ENCODE results near the gene DLEC1. TPM values are rescaled to one million over a fixed set of nuclear protein-coding genes. Genes with fewer than 3 reads are reported as not detected.

DLEC1 gene
- total and polyA plus RNA-seq, 9 of the 15 experiments (the other 6 are each of a cell fraction or from before 2014, with no cell fraction given) = 0.07 to 0.08 TPM; not detected in 7

GRCh38 chr3:38137615-38138348, 98.8 kb downstream of the DLEC1 start (continued):
- TF ChIP-seq MEIS2 (IDR thresholded peaks at IDR 0.05; ENCODE audit: partially characterized antibody) = no peak
- TF ChIP-seq MAFG (tag; conservative IDR thresholded peaks at IDR 0.05) = no peak
- no peak for TF ChIP-seq YY1 (IDR thresholded peaks at IDR 0.05; ENCODE audit: borderline replicate concordance in 1 of 3, control insufficient read depth in 1 of 3, extremely low read depth in 1 of 3, insufficient read depth in 3 of 3, insufficient read length in 1 of 3, insufficient replicate concordance in 2 of 3, low read depth in 1 of 3, low read length in 2 of 3)
- TF ChIP-seq IRF1 (CRISPR knock-in tag; IDR thresholded peaks at IDR 0.05; ENCODE audit: borderline replicate concordance) = no peak
- no peak for TF ChIP-seq TSC22D4 (tag; IDR thresholded peaks at IDR 0.05)
- TF ChIP-seq TARDBP (IDR thresholded peaks at IDR 0.05) = 0 out of 2 replicates have a peak, but pooled peaks have one; percentile 5
- TF ChIP-seq ZNF609 (CRISPR knock-in tag; IDR thresholded peaks at IDR 0.05; ENCODE audit: borderline replicate concordance) = peak; percentile 72; the same call in 1 of the 2 replicates
- TF ChIP-seq NFYB (IDR thresholded peaks at IDR 0.05; ENCODE audit: extremely low read depth, insufficient read length) = no peak
- no peak for TF ChIP-seq ADNP (tag; IDR thresholded peaks at IDR 0.05)
- TF ChIP-seq ARID2 (IDR thresholded peaks at IDR 0.05) = no peak
- peak; percentile 24; the same call in 1 of the 2 replicates for TF ChIP-seq ZNF24 (IDR thresholded peaks at IDR 0.05)
- no peak for TF ChIP-seq GTF2A2 (tag; IDR thresholded peaks at IDR 0.05)
- TF ChIP-seq GABPB1 (CRISPR knock-in tag; IDR thresholded peaks at IDR 0.05) = no peak
- TF ChIP-seq ZNF696 (CRISPR knock-in tag; conservative IDR thresholded peaks at IDR 0.05) = 0 out of 2 replicates have a peak, but pooled peaks have one; percentile 17
- TF ChIP-seq SMAD3 (CRISPR knock-in tag; conservative IDR thresholded peaks at IDR 0.05) = no peak
- TF ChIP-seq TBP (optimal IDR thresholded peaks at IDR 0.05; ENCODE audit: low read depth, low read length) = no peak
- no peak for TF ChIP-seq BRF2 (IDR thresholded peaks at IDR 0.05; ENCODE audit: borderline replicate concordance, insufficient read depth, insufficient read length)
